ENCODE measurements around the gene CDH1. TPM values are rescaled to one million over a fixed set of nuclear protein-coding genes. Genes with fewer than 3 reads are reported as not detected.
A peak's percentile ranks its signal among the peaks of the same experiment; 100 is the strongest.

The CDH1 gene
- total RNA-seq, 2 experiments from 2014 or later = 0.16 to 0.54 TPM

GRCh38 chr16:68762996-68763756, 26.1 kb downstream of the CDH1 start:
- ChIA-PET CTCF (interaction anchor here (1.5 kb wide), 1 partner anchor 173 kb away, joined by 3 read pairs; no protein-coding TSS in a partner anchor), POLR2A (interaction anchor here (1.1 to 1.4 kb wide), 2 partner anchors 37 to 80 kb away, joined by 3 to 5 read pairs; partner anchors contain the start of gene TANGO6)
- no peak for DNase-seq
- ATAC-seq = no peak
- no peak for TF ChIP-seq CTCF (IDR thresholded peaks at IDR 0.05)
- Mint-ChIP-seq H3K27ac (no peak overlapping the region), H3K4me1 (ENCODE audit: low read depth) (peaks cover 25% of the 10 kb centered on the region), H3K9me3 (no peaks in the 10 kb centered on the region), H3K27me3 (no peaks in the 10 kb centered on the region), H3K36me3 (ENCODE audit: low read depth) (no peaks in the 10 kb centered on the region), H3K4me3 (no peak overlapping the region)
- intact Hi-C loops (cut with micrococcal nuclease) = no loop called here

- ATAC-seq (peak; percentile 25), DNase-seq (peak; percentile 34)
- no peak for TF ChIP-seq CTCF (IDR thresholded peaks at IDR 0.05)
- intact Hi-C loops (cut with micrococcal nuclease) = no loop called here
- H3K27me3 Mint-ChIP-seq = no peaks in the 10 kb centered on the region
- peaks cover 21% of the 10 kb centered on the region for H3K4me1 Mint-ChIP-seq (ENCODE audit: low read depth)
- ChIA-PET POLR2A (no interaction called here), CTCF (no interaction called here)
- H3K27ac Mint-ChIP-seq = no peak overlapping the region
- H3K4me3 Mint-ChIP-seq = no peak overlapping the region
- no peaks in the 10 kb centered on the region for H3K36me3 Mint-ChIP-seq (ENCODE audit: low read depth)
- no peaks in the 10 kb centered on the region for H3K9me3 Mint-ChIP-seq
These were observed 27.8 kb downstream of the CDH1 start for GRCh38 chr16:68764862-68765261.

- intact Hi-C loops (cut with micrococcal nuclease) = no loop called here
- CTCF ChIA-PET = interaction anchor here (1.4 kb wide), 1 partner anchor 64 kb away, joined by 5 read pairs; no protein-coding TSS in a partner anchor
- Mint-ChIP-seq H3K4me1 (ENCODE audit: low read depth) (peaks cover 9% of the 10 kb centered on the region), H3K36me3 (ENCODE audit: low read depth) (no peaks in the 10 kb centered on the region), H3K27ac (no peak overlapping the region), H3K27me3 (no peaks in the 10 kb centered on the region), H3K9me3 (no peaks in the 10 kb centered on the region), H3K4me3 (no peak overlapping the region)
- DNase-seq (no peak), ATAC-seq (no peak)
- no peak for TF ChIP-seq CTCF (IDR thresholded peaks at IDR 0.05)
- POLR2A ChIA-PET = no interaction called here
These were observed 30.5 kb downstream of the CDH1 start for GRCh38 chr16:68767581-68767980.

GRCh38 chr16:68768175-68768574, 31.1 kb downstream of the CDH1 start:
- Mint-ChIP-seq H3K4me3 (no peak overlapping the region), H3K9me3 (no peaks in the 10 kb centered on the region), H3K27me3 (no peaks in the 10 kb centered on the region), H3K27ac (no peak overlapping the region), H3K4me1 (ENCODE audit: low read depth) (peaks cover 9% of the 10 kb centered on the region), H3K36me3 (ENCODE audit: low read depth) (no peaks in the 10 kb centered on the region)
- ATAC-seq (no peak), DNase-seq (no peak)
- ChIA-PET CTCF (interaction anchor here (0.6 to 1.4 kb wide), 2 partner anchors 11 to 65 kb away, joined by 3 to 5 read pairs; no protein-coding TSS in a partner anchor), POLR2A (no interaction called here)
- no peak for TF ChIP-seq CTCF (IDR thresholded peaks at IDR 0.05)
- intact Hi-C loops (cut with micrococcal nuclease) = no loop called here

- Mint-ChIP-seq H3K4me3 (no peak overlapping the region), H3K27ac (no peak overlapping the region), H3K9me3 (no peaks in the 10 kb centered on the region), H3K36me3 (ENCODE audit: low read depth) (no peaks in the 10 kb centered on the region), H3K4me1 (ENCODE audit: low read depth) (peaks cover 9% of the 10 kb centered on the region), H3K27me3 (no peaks in the 10 kb centered on the region)
- ChIA-PET POLR2A (interaction anchor here (1.7 kb wide), 1 partner anchor 12 kb away, joined by 5 read pairs; no protein-coding TSS in a partner anchor), CTCF (no interaction called here)
- DNase-seq (no peak), ATAC-seq (no peak)
- intact Hi-C loops (cut with micrococcal nuclease) = no loop called here
- TF ChIP-seq CTCF (IDR thresholded peaks at IDR 0.05) = no peak
These were observed 31.7 kb downstream of the CDH1 start for GRCh38 chr16:68768771-68769170.

All from activated CD8-positive, alpha-beta T cell treated with anti-CD3 and anti-CD28 coated beads for 36 hours (primary cell).